Measurements from ENCODE around the gene RFX2.

DNA sequence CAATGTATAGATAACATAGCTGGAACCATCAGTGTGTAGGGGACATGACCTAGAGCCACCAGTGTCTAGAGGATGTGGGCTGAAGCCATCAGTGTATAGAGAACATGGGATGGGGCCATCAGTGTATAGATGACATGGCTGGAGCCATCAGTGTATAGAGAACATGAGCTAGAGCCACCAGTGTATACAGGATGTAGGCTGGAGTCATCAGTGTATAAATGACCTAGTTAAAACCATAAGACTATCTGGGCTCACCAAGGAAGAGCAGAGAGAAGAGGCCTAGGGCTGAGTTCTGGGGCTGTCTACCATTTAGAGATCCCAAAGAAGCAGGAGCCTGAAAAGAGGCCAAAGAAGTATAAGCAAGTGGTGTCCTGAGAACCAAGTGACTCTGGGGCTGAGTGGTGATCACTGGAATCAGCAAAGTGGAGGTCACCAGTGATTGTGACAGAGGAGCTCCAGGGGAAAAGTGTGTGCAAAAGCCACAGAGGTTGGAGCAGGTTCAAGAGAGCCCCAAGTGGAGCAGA is 41.0 kb downstream of the RFX2 start:
- TF ChIP-seq BCOR (IDR thresholded peaks at IDR 0.05) (no peak), EP400 (IDR thresholded peaks at IDR 0.05) (no peak), TCF7 (IDR thresholded peaks at IDR 0.05; ENCODE audit: borderline replicate concordance) (no peak), PHTF2 (CRISPR knock-in tag; IDR thresholded peaks at IDR 0.05) (no peak), EZH2 (IDR thresholded peaks at IDR 0.05; ENCODE audit: borderline replicate concordance, low read depth, low read length) (no peak), NFIC (IDR thresholded peaks at IDR 0.05) (no peak)
- TF ChIP-seq, protein P1, sequence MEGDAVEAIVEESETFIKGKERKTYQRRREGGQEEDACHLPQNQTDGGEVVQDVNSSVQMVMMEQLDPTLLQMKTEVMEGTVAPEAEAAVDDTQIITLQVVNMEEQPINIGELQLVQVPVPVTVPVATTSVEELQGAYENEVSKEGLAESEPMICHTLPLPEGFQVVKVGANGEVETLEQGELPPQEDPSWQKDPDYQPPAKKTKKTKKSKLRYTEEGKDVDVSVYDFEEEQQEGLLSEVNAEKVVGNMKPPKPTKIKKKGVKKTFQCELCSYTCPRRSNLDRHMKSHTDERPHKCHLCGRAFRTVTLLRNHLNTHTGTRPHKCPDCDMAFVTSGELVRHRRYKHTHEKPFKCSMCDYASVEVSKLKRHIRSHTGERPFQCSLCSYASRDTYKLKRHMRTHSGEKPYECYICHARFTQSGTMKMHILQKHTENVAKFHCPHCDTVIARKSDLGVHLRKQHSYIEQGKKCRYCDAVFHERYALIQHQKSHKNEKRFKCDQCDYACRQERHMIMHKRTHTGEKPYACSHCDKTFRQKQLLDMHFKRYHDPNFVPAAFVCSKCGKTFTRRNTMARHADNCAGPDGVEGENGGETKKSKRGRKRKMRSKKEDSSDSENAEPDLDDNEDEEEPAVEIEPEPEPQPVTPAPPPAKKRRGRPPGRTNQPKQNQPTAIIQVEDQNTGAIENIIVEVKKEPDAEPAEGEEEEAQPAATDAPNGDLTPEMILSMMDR (IDR thresholded peaks at IDR 0.05 in 2 of 3, conservative IDR thresholded peaks at IDR 0.05 in 1 of 3; ENCODE audit: insufficient read depth in 2 of 3, low read depth in 1 of 3, low read length in 3 of 3), result no peak
- TF ChIP-seq, protein P2, sequence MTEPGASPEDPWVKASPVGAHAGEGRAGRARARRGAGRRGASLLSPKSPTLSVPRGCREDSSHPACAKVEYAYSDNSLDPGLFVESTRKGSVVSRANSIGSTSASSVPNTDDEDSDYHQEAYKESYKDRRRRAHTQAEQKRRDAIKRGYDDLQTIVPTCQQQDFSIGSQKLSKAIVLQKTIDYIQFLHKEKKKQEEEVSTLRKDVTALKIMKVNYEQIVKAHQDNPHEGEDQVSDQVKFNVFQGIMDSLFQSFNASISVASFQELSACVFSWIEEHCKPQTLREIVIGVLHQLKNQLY (CRISPR knock-in tag; conservative IDR thresholded peaks at IDR 0.05), result no peak
- TF ChIP-seq, protein P3, sequence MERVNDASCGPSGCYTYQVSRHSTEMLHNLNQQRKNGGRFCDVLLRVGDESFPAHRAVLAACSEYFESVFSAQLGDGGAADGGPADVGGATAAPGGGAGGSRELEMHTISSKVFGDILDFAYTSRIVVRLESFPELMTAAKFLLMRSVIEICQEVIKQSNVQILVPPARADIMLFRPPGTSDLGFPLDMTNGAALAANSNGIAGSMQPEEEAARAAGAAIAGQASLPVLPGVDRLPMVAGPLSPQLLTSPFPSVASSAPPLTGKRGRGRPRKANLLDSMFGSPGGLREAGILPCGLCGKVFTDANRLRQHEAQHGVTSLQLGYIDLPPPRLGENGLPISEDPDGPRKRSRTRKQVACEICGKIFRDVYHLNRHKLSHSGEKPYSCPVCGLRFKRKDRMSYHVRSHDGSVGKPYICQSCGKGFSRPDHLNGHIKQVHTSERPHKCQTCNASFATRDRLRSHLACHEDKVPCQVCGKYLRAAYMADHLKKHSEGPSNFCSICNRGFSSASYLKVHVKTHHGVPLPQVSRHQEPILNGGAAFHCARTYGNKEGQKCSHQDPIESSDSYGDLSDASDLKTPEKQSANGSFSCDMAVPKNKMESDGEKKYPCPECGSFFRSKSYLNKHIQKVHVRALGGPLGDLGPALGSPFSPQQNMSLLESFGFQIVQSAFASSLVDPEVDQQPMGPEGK (CRISPR knock-in tag; IDR thresholded peaks at IDR 0.05; ENCODE audit: borderline replicate concordance), result no peak
